ENCODE results near the gene PHF3.

The PHF3 gene

DNA sequence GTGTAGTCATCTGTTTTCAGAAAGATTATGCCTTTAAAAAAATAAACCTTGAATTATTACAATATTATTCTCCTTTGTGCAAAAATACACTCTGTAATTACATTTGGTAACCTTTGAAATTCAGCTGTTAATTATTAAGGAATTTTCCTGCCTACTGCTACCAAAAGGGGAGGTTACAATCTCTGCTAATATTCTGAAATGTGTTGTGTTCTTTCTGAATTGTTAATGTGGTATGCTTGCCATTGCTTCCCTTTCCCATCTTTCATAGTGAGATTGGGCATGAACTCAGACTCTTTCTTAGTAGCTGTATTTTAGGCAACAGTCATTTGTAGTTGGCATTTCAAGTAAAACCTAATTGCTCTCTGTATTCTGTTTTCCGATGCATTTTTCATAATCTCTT lies 73.0 kb downstream of the PHF3 start:
- in situ Hi-C loops (cut with MboI; ENCODE audit: low sequenced_read_pairs, unreplicated experiment): no loop called here
- TF ChIP-seq, protein P1, sequence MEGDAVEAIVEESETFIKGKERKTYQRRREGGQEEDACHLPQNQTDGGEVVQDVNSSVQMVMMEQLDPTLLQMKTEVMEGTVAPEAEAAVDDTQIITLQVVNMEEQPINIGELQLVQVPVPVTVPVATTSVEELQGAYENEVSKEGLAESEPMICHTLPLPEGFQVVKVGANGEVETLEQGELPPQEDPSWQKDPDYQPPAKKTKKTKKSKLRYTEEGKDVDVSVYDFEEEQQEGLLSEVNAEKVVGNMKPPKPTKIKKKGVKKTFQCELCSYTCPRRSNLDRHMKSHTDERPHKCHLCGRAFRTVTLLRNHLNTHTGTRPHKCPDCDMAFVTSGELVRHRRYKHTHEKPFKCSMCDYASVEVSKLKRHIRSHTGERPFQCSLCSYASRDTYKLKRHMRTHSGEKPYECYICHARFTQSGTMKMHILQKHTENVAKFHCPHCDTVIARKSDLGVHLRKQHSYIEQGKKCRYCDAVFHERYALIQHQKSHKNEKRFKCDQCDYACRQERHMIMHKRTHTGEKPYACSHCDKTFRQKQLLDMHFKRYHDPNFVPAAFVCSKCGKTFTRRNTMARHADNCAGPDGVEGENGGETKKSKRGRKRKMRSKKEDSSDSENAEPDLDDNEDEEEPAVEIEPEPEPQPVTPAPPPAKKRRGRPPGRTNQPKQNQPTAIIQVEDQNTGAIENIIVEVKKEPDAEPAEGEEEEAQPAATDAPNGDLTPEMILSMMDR (IDR thresholded peaks at IDR 0.05; ENCODE audit: borderline replicate concordance, control extremely low read depth, extremely low read depth, insufficient read depth, missing control alignments): no peak

DNA sequence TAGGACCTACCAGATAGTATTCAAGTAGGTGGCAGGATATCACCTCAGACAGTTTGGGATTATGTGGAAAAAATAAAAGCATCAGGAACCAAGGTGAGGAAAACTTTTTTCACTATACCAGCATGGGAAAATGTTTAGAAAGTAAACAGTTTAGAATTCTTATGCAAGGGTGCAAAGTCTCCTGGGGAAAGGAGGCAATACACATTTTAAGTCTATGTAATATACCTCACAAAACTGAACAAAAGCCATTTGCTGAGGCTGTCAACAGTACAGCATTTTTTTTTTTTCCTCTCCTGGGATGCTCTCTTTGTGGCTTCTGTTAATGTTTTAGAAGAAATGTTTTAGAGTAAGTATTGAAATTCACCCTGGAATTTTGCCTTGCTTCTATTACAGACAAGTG lies 73.5 kb downstream of the PHF3 start:
- in situ Hi-C loops (cut with MboI; ENCODE audit: low sequenced_read_pairs, unreplicated experiment): no loop called here
- no peak for DNase-seq (ENCODE audit: low spot score)
- TF ChIP-seq, protein P1 (IDR thresholded peaks at IDR 0.05; ENCODE audit: borderline replicate concordance, control extremely low read depth, extremely low read depth, insufficient read depth, missing control alignments): no peak

More for the DNA sequence above, 73.0 kb downstream of the PHF3 start:
- no peak for DNase-seq (ENCODE audit: low spot score)

DNA sequence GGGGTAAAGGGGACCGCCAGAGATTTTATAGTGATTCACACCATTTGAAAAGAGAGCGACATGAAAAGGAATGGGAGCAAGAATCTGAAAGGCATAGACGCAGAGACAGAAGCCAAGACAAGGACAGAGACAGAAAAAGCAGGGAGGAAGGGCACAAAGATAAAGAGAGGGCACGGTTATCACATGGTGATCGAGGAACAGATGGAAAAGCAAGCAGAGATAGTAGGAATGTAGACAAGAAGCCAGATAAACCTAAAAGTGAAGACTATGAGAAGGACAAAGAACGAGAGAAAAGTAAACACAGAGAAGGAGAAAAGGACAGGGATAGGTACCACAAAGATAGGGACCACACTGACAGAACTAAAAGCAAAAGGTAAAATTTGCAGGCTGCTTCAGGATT lies 77.7 kb downstream of the PHF3 start:
- DNase-seq (ENCODE audit: low spot score): no peak
- in situ Hi-C loops (cut with MboI; ENCODE audit: low sequenced_read_pairs, unreplicated experiment): no loop called here
- TF ChIP-seq, protein P1 (IDR thresholded peaks at IDR 0.05; ENCODE audit: borderline replicate concordance, control extremely low read depth, extremely low read depth, insufficient read depth, missing control alignments): no peak

DNA sequence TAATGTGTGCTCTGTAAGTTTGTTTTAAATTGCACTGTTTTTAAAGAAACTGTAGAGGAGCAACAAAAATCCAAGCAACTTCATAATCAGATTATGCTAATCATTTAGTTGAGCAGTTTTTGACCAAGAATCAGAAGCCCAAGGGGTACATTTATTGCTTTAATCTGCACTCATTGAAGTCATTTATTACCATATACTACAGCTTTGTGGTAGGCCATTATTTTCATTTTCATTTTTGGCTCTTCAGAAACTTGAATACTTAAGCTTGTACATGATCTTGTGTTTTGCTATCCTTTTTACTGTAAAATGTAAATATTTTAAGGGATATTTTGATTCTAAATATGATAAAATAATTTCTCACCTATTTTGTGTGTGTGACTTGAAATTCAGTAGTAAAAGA lies 78.5 kb downstream of the PHF3 start:
- TF ChIP-seq, protein P1 (IDR thresholded peaks at IDR 0.05; ENCODE audit: borderline replicate concordance, control extremely low read depth, extremely low read depth, insufficient read depth, missing control alignments): no peak
- in situ Hi-C loops (cut with MboI; ENCODE audit: low sequenced_read_pairs, unreplicated experiment): no loop called here
- no peak for DNase-seq (ENCODE audit: low spot score)

DNA sequence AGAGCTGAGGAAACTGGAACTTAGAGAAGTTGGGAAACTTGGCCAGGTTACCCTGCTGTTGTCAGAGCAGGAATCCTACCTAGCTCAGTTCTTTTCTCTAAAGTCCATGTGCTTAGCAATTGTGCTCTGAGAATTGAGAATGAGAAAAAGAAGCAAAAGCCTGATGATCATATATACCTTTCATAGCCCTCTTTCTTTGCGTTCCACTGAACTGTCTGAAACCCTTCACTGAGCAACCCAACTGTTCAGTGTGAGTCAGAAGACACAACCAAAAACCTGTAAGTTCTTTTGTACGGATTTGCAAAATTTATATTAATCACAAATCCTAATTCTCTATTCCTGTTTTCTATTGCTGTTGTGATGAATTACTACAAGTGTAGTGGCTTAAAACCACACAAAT lies 80.6 kb downstream of the PHF3 start:
- TF ChIP-seq, protein P1 (IDR thresholded peaks at IDR 0.05; ENCODE audit: borderline replicate concordance, control extremely low read depth, extremely low read depth, insufficient read depth, missing control alignments): no peak
- no peak for DNase-seq (ENCODE audit: low spot score)
- in situ Hi-C loops (cut with MboI; ENCODE audit: low sequenced_read_pairs, unreplicated experiment): no loop called here

DNA sequence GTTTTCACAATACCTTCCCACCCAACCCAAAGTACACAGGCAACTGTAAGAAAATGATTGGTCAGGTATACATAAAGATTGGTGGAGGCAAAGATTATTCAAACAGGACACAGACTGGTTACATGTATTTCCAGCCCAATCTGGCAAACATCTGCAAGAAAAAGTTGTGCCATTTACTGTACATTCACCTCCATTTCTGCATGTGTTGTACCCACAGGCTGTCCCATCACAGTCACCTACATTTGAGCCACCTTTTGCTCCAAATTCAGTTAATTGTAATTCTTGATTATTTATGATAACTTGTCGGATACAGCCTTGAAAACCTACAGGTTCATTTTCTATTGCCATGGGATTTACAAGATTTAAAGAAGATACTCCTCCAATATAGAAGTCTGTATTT lies 85.6 kb downstream of the PHF3 start:
- TF ChIP-seq, protein P1 (IDR thresholded peaks at IDR 0.05; ENCODE audit: borderline replicate concordance, control extremely low read depth, extremely low read depth, insufficient read depth, missing control alignments): no peak
- no peak for DNase-seq (ENCODE audit: low spot score)
- in situ Hi-C loops (cut with MboI; ENCODE audit: low sequenced_read_pairs, unreplicated experiment): no loop called here

DNA sequence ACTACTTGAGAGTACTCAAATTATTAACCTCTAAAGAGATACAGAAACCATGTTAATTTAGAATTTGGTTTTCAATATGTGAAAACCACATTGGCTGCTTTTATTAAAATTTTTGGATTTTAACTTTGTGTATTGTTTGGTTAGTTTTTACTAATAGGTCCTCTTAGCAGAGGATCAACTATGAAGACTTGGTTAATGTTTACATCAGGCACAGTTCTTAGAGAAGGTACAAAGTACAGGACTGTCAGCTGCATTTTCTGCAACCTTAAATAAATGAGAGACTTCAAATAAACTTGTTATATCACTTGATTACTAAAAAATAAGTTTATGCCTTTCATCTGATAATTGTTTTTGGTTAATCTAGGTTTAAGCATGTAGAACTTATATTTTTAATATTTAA lies 89.1 kb downstream of the PHF3 start:
- DNase-seq (ENCODE audit: low spot score): no peak
- TF ChIP-seq, protein P1 (IDR thresholded peaks at IDR 0.05; ENCODE audit: borderline replicate concordance, control extremely low read depth, extremely low read depth, insufficient read depth, missing control alignments): no peak
- in situ Hi-C loops (cut with MboI; ENCODE audit: low sequenced_read_pairs, unreplicated experiment): no loop called here

All from GM13976 (cell line).